ENCODE data around the gene TRIM17. TPM values are rescaled to one million over a fixed set of nuclear protein-coding genes. Genes with fewer than 3 reads are reported as not detected.

Gene TRIM17
- total RNA-seq, 2 experiments from 2014 or later = 1.9 to 2.7 TPM

GRCh38 chr1:228376651-228377631, 39.7 kb downstream of the TRIM17 start:
- Mint-ChIP-seq H3K4me1 (ENCODE audit: low read depth) (peaks cover 7% of the 10 kb centered on the region), H3K27me3 (peaks cover 20% of the 10 kb centered on the region), H3K36me3 (ENCODE audit: low read depth) (no peaks in the 10 kb centered on the region), H3K4me3 (peak overlapping the region; percentile 36), H3K27ac (no peak overlapping the region), H3K9me3 (no peaks in the 10 kb centered on the region)
- ChIA-PET POLR2A (no interaction called here), CTCF (no interaction called here)
- ATAC-seq (no peak), DNase-seq (no peak)
- intact Hi-C loops (cut with micrococcal nuclease) = no loop called here
- TF ChIP-seq CTCF (IDR thresholded peaks at IDR 0.05) = no peak

GRCh38 chr1:228376262-228376628, 40.4 kb downstream of the TRIM17 start:
- Mint-ChIP-seq H3K27ac (no peak overlapping the region), H3K4me3 (no peak overlapping the region), H3K9me3 (no peaks in the 10 kb centered on the region), H3K27me3 (peaks cover 20% of the 10 kb centered on the region), H3K4me1 (ENCODE audit: low read depth) (peaks cover 7% of the 10 kb centered on the region), H3K36me3 (ENCODE audit: low read depth) (no peaks in the 10 kb centered on the region)
- POLR2A ChIA-PET = no interaction called here
- intact Hi-C loops (cut with micrococcal nuclease) = no loop called here
- DNase-seq (no peak), ATAC-seq (no peak)
- CTCF ChIA-PET = no interaction called here
- TF ChIP-seq CTCF (IDR thresholded peaks at IDR 0.05) = no peak

- intact Hi-C loops (cut with micrococcal nuclease) = no loop called here
- no peak for TF ChIP-seq CTCF (IDR thresholded peaks at IDR 0.05)
- ChIA-PET POLR2A (no interaction called here), CTCF (no interaction called here)
- ATAC-seq (no peak), DNase-seq (no peak)
- H3K27me3 Mint-ChIP-seq = peaks cover 15% of the 10 kb centered on the region
- H3K4me3 Mint-ChIP-seq = no peak overlapping the region
- H3K4me1 Mint-ChIP-seq (ENCODE audit: low read depth) = peaks cover 7% of the 10 kb centered on the region
- no peaks in the 10 kb centered on the region for H3K9me3 Mint-ChIP-seq
- no peaks in the 10 kb centered on the region for H3K36me3 Mint-ChIP-seq (ENCODE audit: low read depth)
- no peak overlapping the region for H3K27ac Mint-ChIP-seq
Measured at GRCh38 chr1:228375578-228376261, 40.9 kb downstream of the TRIM17 start.

- DNase-seq (no peak), ATAC-seq (no peak)
- ChIA-PET POLR2A (interaction anchor here (1.1 kb wide), 1 partner anchor 74 kb away, joined by 3 read pairs; no protein-coding TSS in a partner anchor), CTCF (no interaction called here)
- Mint-ChIP-seq H3K36me3 (ENCODE audit: low read depth) (no peaks in the 10 kb centered on the region), H3K4me1 (ENCODE audit: low read depth) (peaks cover 7% of the 10 kb centered on the region), H3K4me3 (no peak overlapping the region), H3K9me3 (no peaks in the 10 kb centered on the region), H3K27me3 (peaks cover 14% of the 10 kb centered on the region), H3K27ac (no peak overlapping the region)
- intact Hi-C loops (cut with micrococcal nuclease) = no loop called here
- no peak for TF ChIP-seq CTCF (IDR thresholded peaks at IDR 0.05)
Measured at GRCh38 chr1:228374711-228375577, 41.7 kb downstream of the TRIM17 start.
